HG02642 (cell line): Measurements from ENCODE around the gene TSHR.
"Not testable (repeated sequence)": the region's sequence is repeated elsewhere in the genome, so short reads cannot be mapped to it uniquely, and the experiment has no call there.

Source experiments
- ATAC-seq: cut with Tn5 transposase; IDR thresholded peaks from one replicate; pipeline ENCODE4 v1.9.1; 2021; ENCODE audit warnings: mild to moderate bottlenecking; ENCODE audit not compliant: unreplicated experiment, poor library complexity

The TSHR gene

GRCh38 chr14:80948291-80948690 lies 7.1 kb upstream of the TSHR start:
- no peak for ATAC-seq

GRCh38 chr14:80951491-80951890 lies 3.9 kb upstream of the TSHR start:
- no peak for ATAC-seq

GRCh38 chr14:80953211-80953610 lies 2.2 kb upstream of the TSHR start:
- not testable (repeated sequence) for ATAC-seq

GRCh38 chr14:80954687-80955299 lies 628 bp upstream of the TSHR start:
- peak; percentile 27 for ATAC-seq

- no peak for ATAC-seq
Observed at GRCh38 chr14:80956102-80956501, 681 bp downstream of the TSHR start.

- no peak for ATAC-seq
Observed at GRCh38 chr14:80956922-80957321, 1.5 kb downstream of the TSHR start.

GRCh38 chr14:80957613-80958012 lies 2.2 kb downstream of the TSHR start:
- no peak for ATAC-seq

- ATAC-seq, result no peak
Observed at GRCh38 chr14:80958226-80958625, 2.8 kb downstream of the TSHR start.

GRCh38 chr14:80958939-80959338 lies 3.5 kb downstream of the TSHR start:
- ATAC-seq, result no peak

GRCh38 chr14:80959496-80959895 lies 4.1 kb downstream of the TSHR start:
- peak; percentile 98 for ATAC-seq

- ATAC-seq, result no peak
Observed at GRCh38 chr14:80965037-80965436, 9.6 kb downstream of the TSHR start.

- ATAC-seq, result no peak
Observed at GRCh38 chr14:80973931-80974641, 18.7 kb downstream of the TSHR start.

- no peak for ATAC-seq
Observed at GRCh38 chr14:80974679-80975078, 19.3 kb downstream of the TSHR start.

GRCh38 chr14:80977221-80977620 lies 21.8 kb downstream of the TSHR start:
- ATAC-seq, result no peak

GRCh38 chr14:80978403-80978802 lies 23.0 kb downstream of the TSHR start:
- no peak for ATAC-seq

GRCh38 chr14:80979951-80980350 lies 24.5 kb downstream of the TSHR start:
- no peak for ATAC-seq

GRCh38 chr14:80981156-80981555 lies 25.7 kb downstream of the TSHR start:
- no peak for ATAC-seq

GRCh38 chr14:80981673-80982072 lies 26.3 kb downstream of the TSHR start:
- no peak for ATAC-seq

- no peak for ATAC-seq
Observed at GRCh38 chr14:80982711-80983110, 27.3 kb downstream of the TSHR start.

GRCh38 chr14:80987235-80988032 lies 32.0 kb downstream of the TSHR start:
- peak; percentile 75 for ATAC-seq

- ATAC-seq, result no peak
Observed at GRCh38 chr14:80988192-80988591, 32.8 kb downstream of the TSHR start.
